HCT116 (cell line): ENCODE results near the gene STEAP4.

Experiments
- EZH2 ChIP-seq: fragments of 200-600 bp; sonication (generic); IDR thresholded peaks from 2 replicates; pipeline ENCODE4 v1.6.1; 2017; ENCODE audit warnings: antibody characterized with exemption, mixed run types
- POLR2A ChIP-seq: IDR thresholded peaks from 2 replicates; pipeline ENCODE4 v1.7.0; 2011; ENCODE audit warnings: borderline replicate concordance; ENCODE audit not compliant: insufficient read depth, insufficient read length; ENCODE audit errors: extremely low read depth
- SIN3A ChIP-seq: IDR thresholded peaks from 2 replicates; pipeline ENCODE4 v1.6.1; 2012; ENCODE audit warnings: low read depth
- TCF7L2 ChIP-seq: IDR thresholded peaks from 2 replicates; pipeline ENCODE4 v1.7.0; 2011; ENCODE audit warnings: borderline replicate concordance, inconsistent platforms; ENCODE audit not compliant: insufficient read depth, insufficient read length; ENCODE audit errors: extremely low read depth
- TF ChIP-seq, protein P1 (sequence below), 3 experiments: fragments of 200-600 bp in 1 of 3; sonication (generic) in 1 of 3; IDR thresholded peaks in 2 of 3; conservative IDR thresholded peaks in 1 of 3; 2 replicates each; pipeline ENCODE4 v1.5.1; 2012 to 2017; ENCODE audit warnings: low read depth in 2 of 3, low read length in 2 of 3, antibody characterized with exemption in 1 of 3, borderline replicate concordance in 1 of 3, control low read depth in 1 of 3, mild to moderate bottlenecking in 1 of 3, mixed read lengths in 1 of 3, mixed run types in 1 of 3, moderate library complexity in 1 of 3; ENCODE audit not compliant: insufficient read depth in 1 of 3

DNA sequence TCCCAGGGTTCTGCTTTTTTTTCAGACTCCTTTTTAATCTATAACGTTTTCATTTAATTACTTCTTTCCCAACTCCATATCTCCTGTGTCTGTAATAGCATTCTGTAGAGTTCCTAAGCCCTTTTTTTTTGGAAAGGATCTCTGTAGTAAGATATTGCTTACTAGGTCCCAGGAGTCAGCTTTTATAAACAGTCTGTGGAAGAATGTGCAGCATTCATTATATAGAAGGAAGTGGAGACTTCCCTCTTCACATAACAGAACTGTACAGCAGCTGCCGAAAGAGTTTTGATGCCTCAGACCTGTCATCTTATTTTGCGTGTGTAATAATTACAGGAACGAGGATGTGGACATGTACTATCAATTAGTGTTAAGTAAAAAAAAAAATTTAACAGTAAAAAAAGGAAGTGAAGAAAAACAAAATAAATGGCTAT, 7.4 kb upstream of the STEAP4 start:
- TF ChIP-seq EZH2 = no peak
- no peak for TF ChIP-seq POLR2A
- TF ChIP-seq, protein P1, sequence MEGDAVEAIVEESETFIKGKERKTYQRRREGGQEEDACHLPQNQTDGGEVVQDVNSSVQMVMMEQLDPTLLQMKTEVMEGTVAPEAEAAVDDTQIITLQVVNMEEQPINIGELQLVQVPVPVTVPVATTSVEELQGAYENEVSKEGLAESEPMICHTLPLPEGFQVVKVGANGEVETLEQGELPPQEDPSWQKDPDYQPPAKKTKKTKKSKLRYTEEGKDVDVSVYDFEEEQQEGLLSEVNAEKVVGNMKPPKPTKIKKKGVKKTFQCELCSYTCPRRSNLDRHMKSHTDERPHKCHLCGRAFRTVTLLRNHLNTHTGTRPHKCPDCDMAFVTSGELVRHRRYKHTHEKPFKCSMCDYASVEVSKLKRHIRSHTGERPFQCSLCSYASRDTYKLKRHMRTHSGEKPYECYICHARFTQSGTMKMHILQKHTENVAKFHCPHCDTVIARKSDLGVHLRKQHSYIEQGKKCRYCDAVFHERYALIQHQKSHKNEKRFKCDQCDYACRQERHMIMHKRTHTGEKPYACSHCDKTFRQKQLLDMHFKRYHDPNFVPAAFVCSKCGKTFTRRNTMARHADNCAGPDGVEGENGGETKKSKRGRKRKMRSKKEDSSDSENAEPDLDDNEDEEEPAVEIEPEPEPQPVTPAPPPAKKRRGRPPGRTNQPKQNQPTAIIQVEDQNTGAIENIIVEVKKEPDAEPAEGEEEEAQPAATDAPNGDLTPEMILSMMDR (IDR thresholded peaks at IDR 0.05 in 2 of 3, conservative IDR thresholded peaks at IDR 0.05 in 1 of 3; ENCODE audit: borderline replicate concordance in 1 of 3, insufficient read depth in 1 of 3, low read depth in 2 of 3, low read length in 2 of 3) = no peak
- TF ChIP-seq TCF7L2 = no peak
- no peak for TF ChIP-seq SIN3A
